Measurements from ENCODE around the gene TMA16.
A peak's percentile ranks its signal among the peaks of the same experiment; 100 is the strongest.

TMA16 gene

DNA sequence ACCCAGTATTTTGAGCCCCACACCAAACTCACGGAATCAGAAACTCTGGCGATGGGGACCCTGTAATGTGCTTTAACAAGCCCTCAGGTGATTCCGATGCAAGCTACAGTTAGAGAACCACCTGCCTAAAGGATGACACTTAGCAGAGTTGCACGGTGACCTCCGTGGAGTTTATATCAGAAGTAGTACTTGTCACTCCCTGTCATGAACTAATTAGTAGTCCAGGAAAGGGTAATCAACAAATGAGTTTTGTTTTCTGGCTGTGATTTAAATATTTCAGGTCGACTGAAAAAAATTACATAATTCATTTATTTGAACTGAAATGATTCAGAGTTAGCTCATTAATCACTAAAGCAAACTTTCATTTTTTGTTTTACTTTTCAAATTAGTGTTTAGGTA is 56.4 kb downstream of the TMA16 start:
- H2AFZ ChIP-seq (ENCODE audit: low read depth, low read length) = no peak overlapping the region
- H3K9ac ChIP-seq (ENCODE audit: low read length) = peak overlapping the region; percentile 83
- H3K4me1 ChIP-seq (ENCODE audit: control insufficient read depth, insufficient read depth, low read depth, low read length) = no peaks in the 10 kb centered on the region
- H2AK5ac ChIP-seq (ENCODE audit: low read length, severe bottlenecking) = no peak overlapping the region
- no peak overlapping the region for H3K27ac ChIP-seq (ENCODE audit: low read length, poor library complexity, severe bottlenecking)
- no peaks in the 10 kb centered on the region for H3K27me3 ChIP-seq (ENCODE audit: control insufficient read depth in 1 of 2, insufficient read depth in 1 of 2, low read length in 2 of 2)
- no peaks in the 10 kb centered on the region for H3K79me1 ChIP-seq (replicated peaks; ENCODE audit: low read length, poor library complexity, severe bottlenecking)
- no peak overlapping the region for H4K8ac ChIP-seq (ENCODE audit: low read length)
- H3K4ac ChIP-seq (ENCODE audit: low read depth in 1 of 2, low read length in 2 of 2) = no peak overlapping the region
- H2BK15ac ChIP-seq (ENCODE audit: low read depth, poor library complexity, severe bottlenecking) = no peak overlapping the region
- no peak overlapping the region for H3K18ac ChIP-seq (ENCODE audit: low read depth in 1 of 2, low read length in 2 of 2)
- no peak overlapping the region for H2BK5ac ChIP-seq (ENCODE audit: low read depth, low read length, poor library complexity, severe bottlenecking)
- H3K23ac ChIP-seq (ENCODE audit: low read length in 2 of 2) = no peak overlapping the region
- WGBS = 90% methylated on average over 4 of the region's 6 CpGs
- no peak overlapping the region for H2BK120ac ChIP-seq (ENCODE audit: low read depth, low read length)
- H3K9me3 ChIP-seq (ENCODE audit: control insufficient read depth, low read length) = no peaks in the 10 kb centered on the region
- H3K4me3 ChIP-seq (ENCODE audit: insufficient read depth in 1 of 2, low read depth in 1 of 2, low read length in 2 of 2) = no peak overlapping the region
- no peak for DNase-seq
- H4K91ac ChIP-seq (ENCODE audit: low read length) = no peak overlapping the region
- H3K4me2 ChIP-seq (ENCODE audit: low read length, poor library complexity, severe bottlenecking) = no peak overlapping the region
- no peak overlapping the region for H3K14ac ChIP-seq (ENCODE audit: low read length in 2 of 2)
- no peak overlapping the region for H2BK12ac ChIP-seq (ENCODE audit: low read length in 2 of 2)
- H3K36me3 ChIP-seq (ENCODE audit: control insufficient read depth in 1 of 2, insufficient read depth in 2 of 2, low read depth in 1 of 2, low read length in 2 of 2) = no peaks in the 10 kb centered on the region

DNA sequence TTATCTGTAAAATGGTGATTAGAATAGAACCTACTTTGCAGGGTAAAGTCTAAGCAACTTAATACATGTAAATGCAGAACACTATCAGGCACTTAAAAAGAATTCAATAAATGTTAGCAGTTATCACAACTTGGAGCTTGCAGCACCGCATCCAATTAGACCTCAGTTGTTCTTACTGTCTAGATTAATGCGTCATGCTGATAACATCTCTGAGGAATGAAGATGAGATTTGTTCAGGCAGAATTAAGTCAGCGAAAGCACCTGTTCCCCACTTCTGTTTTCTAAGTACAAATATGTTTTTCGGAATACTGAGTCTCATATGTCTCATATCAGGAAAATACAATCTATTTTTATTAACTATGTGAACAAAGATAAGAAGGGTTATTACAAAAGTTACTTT is 58.7 kb downstream of the TMA16 start:
- H2AFZ ChIP-seq (ENCODE audit: low read depth, low read length) = no peak overlapping the region

DNA sequence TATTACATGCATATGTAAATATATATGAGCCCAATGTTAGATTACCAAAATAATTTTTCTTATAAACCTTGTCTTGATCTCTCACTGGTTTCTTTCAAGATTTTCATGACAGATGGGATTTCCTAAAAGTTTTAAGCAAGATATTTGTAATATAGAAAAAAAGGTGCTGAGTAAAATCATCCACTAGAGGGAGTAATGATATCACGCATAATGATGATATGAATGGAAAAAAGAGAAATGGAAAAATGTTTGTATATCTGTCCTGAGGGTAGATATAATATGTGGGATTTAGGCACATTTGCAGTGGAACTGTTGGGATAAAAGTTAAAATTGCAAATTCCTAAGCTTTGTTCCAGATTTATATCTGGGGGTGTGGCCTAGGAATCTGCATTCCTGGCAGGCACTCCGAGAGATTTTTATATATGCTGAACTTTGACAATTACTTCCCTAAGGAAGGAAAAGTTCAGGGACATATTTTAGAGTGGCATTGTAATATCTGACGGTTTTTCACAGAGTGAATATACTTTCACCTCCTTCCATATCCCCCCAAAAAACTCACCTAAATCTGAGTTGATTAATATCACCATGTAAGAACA is 60.5 kb downstream of the TMA16 start:
- Histone ChIP-seq H3K18ac (ENCODE audit: low read depth in 1 of 2, low read length in 2 of 2) (no peak overlapping the region), H4K8ac (ENCODE audit: low read length) (no peak overlapping the region), H3K27me3 (ENCODE audit: control insufficient read depth in 1 of 2, insufficient read depth in 1 of 2, low read length in 2 of 2) (no peaks in the 10 kb centered on the region), H3K4ac (ENCODE audit: low read depth in 1 of 2, low read length in 2 of 2) (no peak overlapping the region), H3K4me3 (ENCODE audit: insufficient read depth in 1 of 2, low read depth in 1 of 2, low read length in 2 of 2) (no peak overlapping the region), H4K91ac (ENCODE audit: low read length) (no peak overlapping the region), H2BK15ac (ENCODE audit: low read depth, poor library complexity, severe bottlenecking) (no peak overlapping the region), H3K14ac (ENCODE audit: low read length in 2 of 2) (no peak overlapping the region), H3K4me2 (ENCODE audit: low read length, poor library complexity, severe bottlenecking) (no peak overlapping the region), H2BK12ac (ENCODE audit: low read length in 2 of 2) (no peak overlapping the region), H3K9ac (ENCODE audit: low read length) (no peak overlapping the region), H3K27ac (ENCODE audit: low read length, poor library complexity, severe bottlenecking) (no peak overlapping the region), H2AK5ac (ENCODE audit: low read length, severe bottlenecking) (no peak overlapping the region), H3K79me1 (replicated peaks; ENCODE audit: low read length, poor library complexity, severe bottlenecking) (no peaks in the 10 kb centered on the region), H3K9me3 (ENCODE audit: control insufficient read depth, low read length) (no peaks in the 10 kb centered on the region), H2BK120ac (ENCODE audit: low read depth, low read length) (no peak overlapping the region), H3K4me1 (ENCODE audit: control insufficient read depth, insufficient read depth, low read depth, low read length) (no peaks in the 10 kb centered on the region), H3K23ac (ENCODE audit: low read length in 2 of 2) (no peak overlapping the region), H3K36me3 (ENCODE audit: control insufficient read depth in 1 of 2, insufficient read depth in 2 of 2, low read depth in 1 of 2, low read length in 2 of 2) (no peaks in the 10 kb centered on the region), H2BK5ac (ENCODE audit: low read depth, low read length, poor library complexity, severe bottlenecking) (no peak overlapping the region), H2AFZ (ENCODE audit: low read depth, low read length) (no peak overlapping the region)
- 5% methylated on average over 1 of the region's 3 CpGs for WGBS
- peak; percentile 33 for DNase-seq

More for the DNA sequence above, 58.7 kb downstream of the TMA16 start:
- Histone ChIP-seq H3K4me3 (ENCODE audit: insufficient read depth in 1 of 2, low read depth in 1 of 2, low read length in 2 of 2) (no peak overlapping the region), H4K91ac (ENCODE audit: low read length) (no peak overlapping the region), H3K14ac (ENCODE audit: low read length in 2 of 2) (no peak overlapping the region), H3K4me2 (ENCODE audit: low read length, poor library complexity, severe bottlenecking) (no peak overlapping the region), H3K27ac (ENCODE audit: low read length, poor library complexity, severe bottlenecking) (no peak overlapping the region), H3K18ac (ENCODE audit: low read depth in 1 of 2, low read length in 2 of 2) (no peak overlapping the region), H3K79me1 (replicated peaks; ENCODE audit: low read length, poor library complexity, severe bottlenecking) (no peaks in the 10 kb centered on the region), H3K4me1 (ENCODE audit: control insufficient read depth, insufficient read depth, low read depth, low read length) (no peaks in the 10 kb centered on the region), H2BK120ac (ENCODE audit: low read depth, low read length) (no peak overlapping the region), H3K23ac (ENCODE audit: low read length in 2 of 2) (no peak overlapping the region), H3K9me3 (ENCODE audit: control insufficient read depth, low read length) (no peaks in the 10 kb centered on the region), H3K9ac (ENCODE audit: low read length) (no peak overlapping the region), H3K36me3 (ENCODE audit: control insufficient read depth in 1 of 2, insufficient read depth in 2 of 2, low read depth in 1 of 2, low read length in 2 of 2) (no peaks in the 10 kb centered on the region), H3K4ac (ENCODE audit: low read depth in 1 of 2, low read length in 2 of 2) (no peak overlapping the region), H4K8ac (ENCODE audit: low read length) (no peak overlapping the region), H2BK15ac (ENCODE audit: low read depth, poor library complexity, severe bottlenecking) (no peak overlapping the region), H3K27me3 (ENCODE audit: control insufficient read depth in 1 of 2, insufficient read depth in 1 of 2, low read length in 2 of 2) (no peaks in the 10 kb centered on the region), H2BK5ac (ENCODE audit: low read depth, low read length, poor library complexity, severe bottlenecking) (no peak overlapping the region), H2AK5ac (ENCODE audit: low read length, severe bottlenecking) (no peak overlapping the region), H2BK12ac (ENCODE audit: low read length in 2 of 2) (no peak overlapping the region)
- DNase-seq = no peak
- WGBS = 94% methylated on average over 2 of the region's 4 CpGs

DNA sequence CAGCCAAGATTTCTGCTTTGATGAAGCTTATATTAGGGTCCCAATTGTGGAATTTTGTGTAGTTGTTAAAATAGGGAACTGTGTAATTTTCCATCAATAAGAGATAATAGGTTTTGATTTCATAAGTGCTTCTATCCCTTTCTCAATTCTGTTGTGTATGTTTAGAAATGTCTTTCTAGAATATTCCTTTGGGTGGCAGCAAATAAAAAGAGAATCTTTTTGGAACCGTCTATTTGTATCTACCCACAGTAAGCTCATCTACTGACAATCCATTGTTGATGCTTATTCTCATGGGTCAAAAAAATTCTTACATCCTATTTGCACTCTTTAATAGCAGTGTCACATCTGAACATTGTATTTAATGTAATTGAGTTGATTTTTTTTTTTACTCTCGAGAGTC is 61.7 kb downstream of the TMA16 start:
- H3K18ac ChIP-seq (ENCODE audit: low read depth in 1 of 2, low read length in 2 of 2) = no peak overlapping the region
- H4K8ac ChIP-seq (ENCODE audit: low read length) = no peak overlapping the region
- no peak overlapping the region for H2BK5ac ChIP-seq (ENCODE audit: low read depth, low read length, poor library complexity, severe bottlenecking)
- WGBS = no CpG with 5 or more reads among the region's 2 CpGs
- no peak overlapping the region for H3K9ac ChIP-seq (ENCODE audit: low read length)
- H2AFZ ChIP-seq (ENCODE audit: low read depth, low read length) = no peak overlapping the region
- no peak for DNase-seq
- H3K27me3 ChIP-seq (ENCODE audit: control insufficient read depth in 1 of 2, insufficient read depth in 1 of 2, low read length in 2 of 2) = no peaks in the 10 kb centered on the region
- no peak overlapping the region for H3K4me3 ChIP-seq (ENCODE audit: insufficient read depth in 1 of 2, low read depth in 1 of 2, low read length in 2 of 2)
- no peak overlapping the region for H3K14ac ChIP-seq (ENCODE audit: low read length in 2 of 2)
- no peak overlapping the region for H3K23ac ChIP-seq (ENCODE audit: low read length in 2 of 2)
- H2BK12ac ChIP-seq (ENCODE audit: low read length in 2 of 2) = no peak overlapping the region
- no peak overlapping the region for H4K91ac ChIP-seq (ENCODE audit: low read length)
- H2BK15ac ChIP-seq (ENCODE audit: low read depth, poor library complexity, severe bottlenecking) = no peak overlapping the region
- H3K9me3 ChIP-seq (ENCODE audit: control insufficient read depth, low read length) = no peaks in the 10 kb centered on the region
- H3K4me1 ChIP-seq (ENCODE audit: control insufficient read depth, insufficient read depth, low read depth, low read length) = no peaks in the 10 kb centered on the region
- no peaks in the 10 kb centered on the region for H3K36me3 ChIP-seq (ENCODE audit: control insufficient read depth in 1 of 2, insufficient read depth in 2 of 2, low read depth in 1 of 2, low read length in 2 of 2)
- no peak overlapping the region for H3K4ac ChIP-seq (ENCODE audit: low read depth in 1 of 2, low read length in 2 of 2)
- no peak overlapping the region for H3K4me2 ChIP-seq (ENCODE audit: low read length, poor library complexity, severe bottlenecking)
- no peak overlapping the region for H3K27ac ChIP-seq (ENCODE audit: low read length, poor library complexity, severe bottlenecking)
- H3K79me1 ChIP-seq (replicated peaks; ENCODE audit: low read length, poor library complexity, severe bottlenecking) = no peaks in the 10 kb centered on the region
- H2AK5ac ChIP-seq (ENCODE audit: low read length, severe bottlenecking) = no peak overlapping the region
- no peak overlapping the region for H2BK120ac ChIP-seq (ENCODE audit: low read depth, low read length)

All from mesenchymal stem cell (in vitro differentiated cells and primary cell).